Ecto neural progenitor cell (in vitro differentiated cells): Measurements from ENCODE around the gene SGPL1.
"Not testable (repeated sequence)": the region's sequence is repeated elsewhere in the genome, so short reads cannot be mapped to it uniquely, and the experiment has no call there.

Source experiments
- DNase-seq: peaks from one replicate; pipeline ENCODE4 v3.0.0-alpha.2; 2018; ENCODE audit warnings: low spot score

SGPL1 gene

DNA sequence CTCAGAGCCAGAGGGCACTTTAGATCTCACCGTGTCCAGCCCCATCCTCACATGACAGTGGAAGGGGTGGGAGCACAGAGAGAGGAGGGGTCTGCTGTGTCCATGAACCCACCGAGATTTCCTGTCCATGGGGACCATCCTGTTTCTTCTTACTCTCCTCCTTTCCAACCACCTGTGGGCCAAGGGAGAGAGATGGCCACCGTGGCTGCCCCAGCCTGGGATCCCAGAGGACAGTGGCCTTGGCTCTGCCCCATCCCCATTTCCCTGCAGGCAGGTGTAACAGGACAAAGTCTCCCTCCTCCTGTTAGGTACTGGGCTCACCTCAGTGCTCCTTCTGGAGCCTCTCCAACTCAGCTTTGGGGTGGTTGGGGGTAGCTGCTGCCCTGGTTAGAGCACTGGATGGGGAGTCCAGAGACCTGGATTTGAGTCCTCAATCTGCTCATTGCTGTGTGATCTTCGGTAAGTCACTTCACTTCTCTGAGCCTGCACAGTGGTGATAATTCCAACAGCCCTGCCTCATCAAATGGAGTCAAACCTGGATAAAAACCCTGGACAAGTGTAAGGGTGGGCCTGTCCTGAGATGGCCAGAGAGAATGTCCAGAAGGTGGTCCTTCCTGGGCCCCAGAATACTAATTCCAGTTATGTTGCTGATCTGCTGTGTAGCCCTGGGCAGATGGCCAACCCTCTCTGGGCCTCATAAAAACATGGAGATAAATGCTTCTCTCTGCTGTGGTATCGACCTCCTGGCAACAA lies 90.5 kb downstream of the SGPL1 start:
- no peak for DNase-seq

- no peak for DNase-seq
Measured at GRCh38 chr10:70906953-70907636, 91.3 kb downstream of the SGPL1 start.

- no peak for DNase-seq
Measured at GRCh38 chr10:70907637-70908405, 92.1 kb downstream of the SGPL1 start.

DNA sequence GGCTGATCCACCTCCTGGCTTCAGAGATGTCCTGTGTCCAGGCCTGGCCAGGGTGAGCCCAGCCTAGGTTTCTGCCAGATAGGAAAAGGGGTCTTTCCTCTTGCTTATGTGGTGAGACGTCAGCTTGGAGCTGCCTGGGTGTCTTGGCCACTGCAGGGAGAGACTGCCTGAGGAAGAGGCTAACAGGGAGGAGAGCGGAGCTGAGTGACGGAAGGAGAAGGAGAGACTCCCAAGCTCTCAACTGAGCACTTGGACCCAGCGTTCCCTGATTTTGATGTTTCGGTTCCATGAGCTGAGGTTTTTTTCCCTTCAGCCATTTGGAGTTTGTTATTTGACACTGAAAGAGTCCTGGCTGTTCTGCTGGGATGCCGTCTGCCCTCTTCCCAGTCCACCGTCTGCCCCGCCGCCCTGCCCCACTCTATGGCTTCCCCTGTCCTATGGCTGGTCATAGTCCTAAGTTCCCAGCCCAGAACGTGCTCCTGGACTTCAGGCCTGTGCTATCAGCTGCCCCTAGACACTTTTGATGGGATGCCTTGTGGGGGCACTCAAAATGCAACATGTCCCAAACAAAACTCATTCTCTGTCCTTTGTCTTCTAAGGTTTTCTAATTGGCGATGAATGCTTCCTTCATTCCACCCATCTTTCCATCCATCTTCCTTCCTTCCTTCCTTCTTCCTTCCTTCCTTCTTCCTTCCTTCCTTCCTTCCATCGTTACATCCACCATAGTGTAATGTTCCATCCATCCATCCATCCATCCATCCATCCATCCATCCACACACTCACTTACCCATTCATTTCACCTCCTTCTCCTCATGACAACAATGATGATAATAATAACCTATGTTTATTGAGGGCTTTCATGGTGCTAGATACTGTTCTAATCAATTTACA lies 92.9 kb downstream of the SGPL1 start:
- DNase-seq, result no peak

DNA sequence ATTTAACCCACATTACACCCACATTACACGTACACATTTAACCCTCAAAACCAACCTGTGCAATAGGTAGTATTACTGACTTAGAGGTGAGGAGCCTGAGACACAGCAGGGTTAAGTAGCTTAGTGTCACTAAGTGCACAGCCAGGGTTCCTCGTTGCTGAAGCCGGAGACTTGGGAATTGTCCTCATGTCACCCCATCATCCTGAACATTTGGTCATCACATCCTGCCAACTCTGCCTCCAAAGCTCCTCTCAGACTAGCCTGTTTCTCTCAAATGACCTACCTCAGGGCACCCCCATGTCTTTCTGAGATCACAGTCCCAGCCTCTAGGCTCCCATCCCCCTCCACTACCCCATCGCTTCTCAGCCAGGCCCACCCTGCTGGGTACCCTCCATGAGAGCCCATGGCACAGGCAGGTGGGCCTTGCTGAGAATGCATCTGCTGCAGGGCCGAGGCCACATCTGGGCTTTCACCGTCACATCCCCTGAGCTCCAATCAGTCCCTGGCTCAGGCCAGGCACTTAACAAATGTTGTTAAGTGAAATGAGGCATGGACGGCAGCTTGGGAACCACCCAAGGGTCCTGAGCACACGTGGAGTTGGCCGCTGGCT lies 93.7 kb downstream of the SGPL1 start:
- DNase-seq, result no peak

GRCh38 chr10:70910486-70911341 lies 95.0 kb downstream of the SGPL1 start:
- no peak for DNase-seq

- no peak for DNase-seq
Measured at GRCh38 chr10:70911386-70911785, 95.6 kb downstream of the SGPL1 start.

DNA sequence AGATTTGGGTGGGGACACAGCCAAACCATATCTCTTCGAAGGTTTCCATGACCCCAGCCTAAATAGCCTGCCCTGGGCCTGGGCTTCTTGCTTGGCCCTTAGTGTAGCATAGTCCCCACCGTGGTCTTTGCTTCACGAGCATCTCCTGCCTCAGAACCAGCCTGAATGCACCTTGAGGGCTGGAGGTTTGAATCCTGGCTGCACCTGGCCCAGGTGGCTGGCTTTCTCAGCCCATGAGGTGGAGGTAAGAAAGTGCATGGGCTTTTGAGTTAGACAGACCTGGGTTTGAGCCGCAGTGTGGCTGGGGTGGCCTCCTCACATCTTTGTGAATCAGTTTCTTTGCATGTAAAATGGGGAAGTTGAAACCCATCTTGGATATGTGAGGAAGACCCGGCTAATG lies 96.8 kb downstream of the SGPL1 start:
- DNase-seq, result no peak

GRCh38 chr10:70913191-70913892 lies 97.6 kb downstream of the SGPL1 start:
- no peak for DNase-seq

DNA sequence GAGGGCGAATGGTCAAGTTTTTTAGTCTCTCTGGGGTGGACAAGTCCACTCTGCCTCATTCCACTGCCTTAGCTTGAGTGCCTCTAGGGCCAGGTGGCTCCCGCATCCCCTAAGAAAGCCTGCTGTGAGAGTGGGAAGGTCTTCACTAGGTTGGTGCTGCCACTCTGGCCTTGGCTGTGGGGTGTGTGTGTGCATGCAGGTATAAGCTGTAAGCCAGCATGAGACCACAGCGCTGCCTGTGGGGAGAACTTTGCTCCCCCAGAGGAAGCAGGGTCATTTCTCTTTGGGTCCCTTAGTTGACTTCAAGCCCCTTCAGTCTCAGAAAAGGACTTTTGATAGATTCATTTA lies 98.1 kb downstream of the SGPL1 start:
- no peak for DNase-seq

GRCh38 chr10:70914316-70914864 lies 98.6 kb downstream of the SGPL1 start:
- DNase-seq, result no peak

GRCh38 chr10:70915206-70915605 lies 99.5 kb downstream of the SGPL1 start:
- DNase-seq, result no peak

DNA sequence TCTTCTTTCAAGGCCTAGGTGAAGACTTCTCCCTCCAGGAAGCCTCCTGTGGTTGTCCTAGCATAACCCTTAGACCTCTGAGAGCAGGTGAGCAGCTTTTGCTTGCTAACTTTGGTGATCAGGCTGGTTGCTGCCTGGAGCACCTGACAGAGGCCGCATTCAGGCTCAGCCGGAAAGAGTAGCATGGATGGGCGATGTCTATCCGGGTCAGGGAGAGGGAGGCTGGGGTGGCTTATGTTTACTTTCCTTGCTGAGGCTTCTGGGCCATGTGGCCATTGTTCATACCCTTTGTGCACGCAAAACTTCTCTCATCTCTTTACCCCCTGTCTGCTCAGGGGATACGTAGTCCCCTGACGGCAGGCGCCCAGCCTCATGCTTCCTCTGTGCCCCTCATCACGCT lies 100.1 kb downstream of the SGPL1 start:
- DNase-seq, result no peak

DNA sequence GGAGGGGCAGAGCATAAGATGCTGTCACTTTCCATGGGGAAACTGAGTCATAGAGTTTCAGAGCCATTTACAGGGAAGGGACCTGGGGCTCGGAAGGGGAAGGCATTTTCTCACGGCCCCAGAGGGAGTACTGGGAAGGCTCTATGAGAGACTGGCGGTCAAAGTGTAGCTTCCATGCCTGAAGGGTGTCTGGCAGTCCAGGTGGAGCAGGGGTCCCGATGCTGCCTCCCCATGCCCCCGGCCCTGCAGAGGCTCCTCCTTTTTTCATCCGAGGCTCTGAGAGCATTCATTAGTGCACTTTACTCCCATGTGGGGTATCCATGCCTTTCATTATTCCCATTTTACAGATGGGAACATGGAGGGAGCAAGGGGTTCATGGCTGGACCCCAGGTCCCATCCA lies 100.5 kb downstream of the SGPL1 start:
- no peak for DNase-seq

GRCh38 chr10:70917226-70917625 lies 101.5 kb downstream of the SGPL1 start:
- DNase-seq, result no peak

DNA sequence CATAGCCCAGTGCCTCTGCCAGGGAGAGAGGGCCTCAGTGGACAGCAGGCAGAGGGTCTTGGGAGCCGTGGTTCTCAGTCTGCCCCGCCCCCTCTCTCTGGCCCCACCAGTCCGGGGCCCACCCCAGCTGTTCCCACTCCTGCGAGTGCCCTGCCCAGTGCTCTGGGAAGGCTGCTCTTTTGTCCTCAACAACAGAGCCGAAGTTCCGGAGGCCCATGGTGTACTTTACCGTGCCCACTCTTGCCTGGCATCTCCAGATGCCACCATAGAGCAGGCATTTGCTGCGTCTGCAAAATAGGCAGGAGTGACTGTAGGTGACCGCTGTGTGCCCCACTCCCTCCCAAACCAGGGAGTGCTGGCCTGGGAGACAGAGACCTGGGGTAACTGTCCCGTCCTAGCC lies 101.9 kb downstream of the SGPL1 start:
- DNase-seq, result no peak

- DNase-seq, result no peak
Measured at GRCh38 chr10:70918851-70919530, 103.2 kb downstream of the SGPL1 start.

- not testable (repeated sequence) for DNase-seq
Measured at GRCh38 chr10:70919906-70920305, 104.2 kb downstream of the SGPL1 start.

- DNase-seq, result no peak
Measured at GRCh38 chr10:70920519-70920918, 104.8 kb downstream of the SGPL1 start.
